ENCODE results near the gene CPVL.

DNA sequence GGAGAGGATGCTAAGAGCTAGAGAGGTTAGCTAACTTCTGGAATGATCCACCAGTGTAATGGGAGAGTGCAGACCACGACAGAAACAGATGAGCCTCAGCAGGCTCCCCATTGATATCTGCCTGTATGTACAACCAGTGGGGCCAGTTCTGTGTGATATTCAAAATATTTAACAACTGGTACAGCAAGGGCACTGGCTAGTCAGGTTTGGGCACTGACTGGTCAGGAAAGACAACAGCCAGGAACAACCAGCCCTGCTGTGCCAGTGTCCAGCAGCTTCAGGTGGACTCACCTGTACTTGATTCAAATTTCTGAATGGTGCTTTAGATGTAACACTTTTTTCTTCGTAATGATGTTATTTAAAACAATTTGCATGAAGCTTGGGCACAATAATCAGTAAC is 182.3 kb downstream of the CPVL start:
- TF ChIP-seq, protein P1, sequence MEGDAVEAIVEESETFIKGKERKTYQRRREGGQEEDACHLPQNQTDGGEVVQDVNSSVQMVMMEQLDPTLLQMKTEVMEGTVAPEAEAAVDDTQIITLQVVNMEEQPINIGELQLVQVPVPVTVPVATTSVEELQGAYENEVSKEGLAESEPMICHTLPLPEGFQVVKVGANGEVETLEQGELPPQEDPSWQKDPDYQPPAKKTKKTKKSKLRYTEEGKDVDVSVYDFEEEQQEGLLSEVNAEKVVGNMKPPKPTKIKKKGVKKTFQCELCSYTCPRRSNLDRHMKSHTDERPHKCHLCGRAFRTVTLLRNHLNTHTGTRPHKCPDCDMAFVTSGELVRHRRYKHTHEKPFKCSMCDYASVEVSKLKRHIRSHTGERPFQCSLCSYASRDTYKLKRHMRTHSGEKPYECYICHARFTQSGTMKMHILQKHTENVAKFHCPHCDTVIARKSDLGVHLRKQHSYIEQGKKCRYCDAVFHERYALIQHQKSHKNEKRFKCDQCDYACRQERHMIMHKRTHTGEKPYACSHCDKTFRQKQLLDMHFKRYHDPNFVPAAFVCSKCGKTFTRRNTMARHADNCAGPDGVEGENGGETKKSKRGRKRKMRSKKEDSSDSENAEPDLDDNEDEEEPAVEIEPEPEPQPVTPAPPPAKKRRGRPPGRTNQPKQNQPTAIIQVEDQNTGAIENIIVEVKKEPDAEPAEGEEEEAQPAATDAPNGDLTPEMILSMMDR (conservative IDR thresholded peaks at IDR 0.05; ENCODE audit: low read depth in 2 of 2): no peak
- no peak for TF ChIP-seq JUNB (IDR thresholded peaks at IDR 0.05; ENCODE audit: unreplicated experiment)
- TF ChIP-seq NANOG (IDR thresholded peaks at IDR 0.05; ENCODE audit: borderline replicate concordance): no peak
- TF ChIP-seq EZH2phosphoT487 (IDR thresholded peaks at IDR 0.05; ENCODE audit: unreplicated experiment): no peak
- TF ChIP-seq, protein P2, sequence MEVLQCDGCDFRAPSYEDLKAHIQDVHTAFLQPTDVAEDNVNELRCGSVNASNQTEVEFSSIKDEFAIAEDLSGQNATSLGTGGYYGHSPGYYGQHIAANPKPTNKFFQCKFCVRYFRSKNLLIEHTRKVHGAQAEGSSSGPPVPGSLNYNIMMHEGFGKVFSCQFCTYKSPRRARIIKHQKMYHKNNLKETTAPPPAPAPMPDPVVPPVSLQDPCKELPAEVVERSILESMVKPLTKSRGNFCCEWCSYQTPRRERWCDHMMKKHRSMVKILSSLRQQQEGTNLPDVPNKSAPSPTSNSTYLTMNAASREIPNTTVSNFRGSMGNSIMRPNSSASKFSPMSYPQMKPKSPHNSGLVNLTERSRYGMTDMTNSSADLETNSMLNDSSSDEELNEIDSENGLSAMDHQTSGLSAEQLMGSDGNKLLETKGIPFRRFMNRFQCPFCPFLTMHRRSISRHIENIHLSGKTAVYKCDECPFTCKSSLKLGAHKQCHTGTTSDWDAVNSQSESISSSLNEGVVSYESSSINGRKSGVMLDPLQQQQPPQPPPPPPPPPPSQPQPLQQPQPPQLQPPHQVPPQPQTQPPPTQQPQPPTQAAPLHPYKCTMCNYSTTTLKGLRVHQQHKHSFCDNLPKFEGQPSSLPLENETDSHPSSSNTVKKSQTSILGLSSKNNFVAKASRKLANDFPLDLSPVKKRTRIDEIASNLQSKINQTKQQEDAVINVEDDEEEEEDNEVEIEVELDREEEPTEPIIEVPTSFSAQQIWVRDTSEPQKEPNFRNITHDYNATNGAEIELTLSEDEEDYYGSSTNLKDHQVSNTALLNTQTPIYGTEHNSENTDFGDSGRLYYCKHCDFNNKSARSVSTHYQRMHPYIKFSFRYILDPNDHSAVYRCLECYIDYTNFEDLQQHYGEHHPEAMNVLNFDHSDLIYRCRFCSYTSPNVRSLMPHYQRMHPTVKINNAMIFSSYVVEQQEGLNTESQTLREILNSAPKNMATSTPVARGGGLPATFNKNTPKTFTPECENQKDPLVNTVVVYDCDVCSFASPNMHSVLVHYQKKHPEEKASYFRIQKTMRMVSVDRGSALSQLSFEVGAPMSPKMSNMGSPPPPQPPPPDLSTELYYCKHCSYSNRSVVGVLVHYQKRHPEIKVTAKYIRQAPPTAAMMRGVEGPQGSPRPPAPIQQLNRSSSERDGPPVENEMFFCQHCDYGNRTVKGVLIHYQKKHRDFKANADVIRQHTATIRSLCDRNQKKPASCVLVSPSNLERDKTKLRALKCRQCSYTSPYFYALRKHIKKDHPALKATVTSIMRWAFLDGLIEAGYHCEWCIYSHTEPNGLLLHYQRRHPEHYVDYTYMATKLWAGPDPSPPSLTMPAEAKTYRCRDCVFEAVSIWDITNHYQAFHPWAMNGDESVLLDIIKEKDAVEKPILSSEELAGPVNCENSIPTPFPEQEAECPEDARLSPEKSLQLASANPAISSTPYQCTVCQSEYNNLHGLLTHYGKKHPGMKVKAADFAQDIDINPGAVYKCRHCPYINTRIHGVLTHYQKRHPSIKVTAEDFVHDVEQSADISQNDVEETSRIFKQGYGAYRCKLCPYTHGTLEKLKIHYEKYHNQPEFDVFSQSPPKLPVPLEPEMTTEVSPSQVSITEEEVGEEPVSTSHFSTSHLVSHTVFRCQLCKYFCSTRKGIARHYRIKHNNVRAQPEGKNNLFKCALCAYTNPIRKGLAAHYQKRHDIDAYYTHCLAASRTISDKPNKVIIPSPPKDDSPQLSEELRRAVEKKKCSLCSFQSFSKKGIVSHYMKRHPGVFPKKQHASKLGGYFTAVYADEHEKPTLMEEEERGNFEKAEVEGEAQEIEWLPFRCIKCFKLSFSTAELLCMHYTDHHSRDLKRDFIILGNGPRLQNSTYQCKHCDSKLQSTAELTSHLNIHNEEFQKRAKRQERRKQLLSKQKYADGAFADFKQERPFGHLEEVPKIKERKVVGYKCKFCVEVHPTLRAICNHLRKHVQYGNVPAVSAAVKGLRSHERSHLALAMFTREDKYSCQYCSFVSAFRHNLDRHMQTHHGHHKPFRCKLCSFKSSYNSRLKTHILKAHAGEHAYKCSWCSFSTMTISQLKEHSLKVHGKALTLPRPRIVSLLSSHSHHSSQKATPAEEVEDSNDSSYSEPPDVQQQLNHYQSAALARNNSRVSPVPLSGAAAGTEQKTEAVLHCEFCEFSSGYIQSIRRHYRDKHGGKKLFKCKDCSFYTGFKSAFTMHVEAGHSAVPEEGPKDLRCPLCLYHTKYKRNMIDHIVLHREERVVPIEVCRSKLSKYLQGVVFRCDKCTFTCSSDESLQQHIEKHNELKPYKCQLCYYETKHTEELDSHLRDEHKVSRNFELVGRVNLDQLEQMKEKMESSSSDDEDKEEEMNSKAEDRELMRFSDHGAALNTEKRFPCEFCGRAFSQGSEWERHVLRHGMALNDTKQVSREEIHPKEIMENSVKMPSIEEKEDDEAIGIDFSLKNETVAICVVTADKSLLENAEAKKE (CRISPR knock-in tag; IDR thresholded peaks at IDR 0.05): no peak
- TF ChIP-seq CREB1 (CRISPR knock-in tag; IDR thresholded peaks at IDR 0.05; ENCODE audit: low read depth): no peak
- no peak for TF ChIP-seq POLR2AphosphoS5 (IDR thresholded peaks at IDR 0.05; ENCODE audit: low read depth)
- no peak for TF ChIP-seq EZH2 (IDR thresholded peaks at IDR 0.05; ENCODE audit: low read depth, unreplicated experiment)
- TF ChIP-seq, protein P3, sequence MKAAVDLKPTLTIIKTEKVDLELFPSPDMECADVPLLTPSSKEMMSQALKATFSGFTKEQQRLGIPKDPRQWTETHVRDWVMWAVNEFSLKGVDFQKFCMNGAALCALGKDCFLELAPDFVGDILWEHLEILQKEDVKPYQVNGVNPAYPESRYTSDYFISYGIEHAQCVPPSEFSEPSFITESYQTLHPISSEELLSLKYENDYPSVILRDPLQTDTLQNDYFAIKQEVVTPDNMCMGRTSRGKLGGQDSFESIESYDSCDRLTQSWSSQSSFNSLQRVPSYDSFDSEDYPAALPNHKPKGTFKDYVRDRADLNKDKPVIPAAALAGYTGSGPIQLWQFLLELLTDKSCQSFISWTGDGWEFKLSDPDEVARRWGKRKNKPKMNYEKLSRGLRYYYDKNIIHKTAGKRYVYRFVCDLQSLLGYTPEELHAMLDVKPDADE (IDR thresholded peaks at IDR 0.05): no peak
- TF ChIP-seq, protein P4, sequence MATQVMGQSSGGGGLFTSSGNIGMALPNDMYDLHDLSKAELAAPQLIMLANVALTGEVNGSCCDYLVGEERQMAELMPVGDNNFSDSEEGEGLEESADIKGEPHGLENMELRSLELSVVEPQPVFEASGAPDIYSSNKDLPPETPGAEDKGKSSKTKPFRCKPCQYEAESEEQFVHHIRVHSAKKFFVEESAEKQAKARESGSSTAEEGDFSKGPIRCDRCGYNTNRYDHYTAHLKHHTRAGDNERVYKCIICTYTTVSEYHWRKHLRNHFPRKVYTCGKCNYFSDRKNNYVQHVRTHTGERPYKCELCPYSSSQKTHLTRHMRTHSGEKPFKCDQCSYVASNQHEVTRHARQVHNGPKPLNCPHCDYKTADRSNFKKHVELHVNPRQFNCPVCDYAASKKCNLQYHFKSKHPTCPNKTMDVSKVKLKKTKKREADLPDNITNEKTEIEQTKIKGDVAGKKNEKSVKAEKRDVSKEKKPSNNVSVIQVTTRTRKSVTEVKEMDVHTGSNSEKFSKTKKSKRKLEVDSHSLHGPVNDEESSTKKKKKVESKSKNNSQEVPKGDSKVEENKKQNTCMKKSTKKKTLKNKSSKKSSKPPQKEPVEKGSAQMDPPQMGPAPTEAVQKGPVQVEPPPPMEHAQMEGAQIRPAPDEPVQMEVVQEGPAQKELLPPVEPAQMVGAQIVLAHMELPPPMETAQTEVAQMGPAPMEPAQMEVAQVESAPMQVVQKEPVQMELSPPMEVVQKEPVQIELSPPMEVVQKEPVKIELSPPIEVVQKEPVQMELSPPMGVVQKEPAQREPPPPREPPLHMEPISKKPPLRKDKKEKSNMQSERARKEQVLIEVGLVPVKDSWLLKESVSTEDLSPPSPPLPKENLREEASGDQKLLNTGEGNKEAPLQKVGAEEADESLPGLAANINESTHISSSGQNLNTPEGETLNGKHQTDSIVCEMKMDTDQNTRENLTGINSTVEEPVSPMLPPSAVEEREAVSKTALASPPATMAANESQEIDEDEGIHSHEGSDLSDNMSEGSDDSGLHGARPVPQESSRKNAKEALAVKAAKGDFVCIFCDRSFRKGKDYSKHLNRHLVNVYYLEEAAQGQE (IDR thresholded peaks at IDR 0.05; ENCODE audit: unreplicated experiment): no peak
- no peak for TF ChIP-seq ZNF114 (CRISPR knock-in tag; IDR thresholded peaks at IDR 0.05)
- no peak for TF ChIP-seq STAT1 (IDR thresholded peaks at IDR 0.05; ENCODE audit: unreplicated experiment)
- TF ChIP-seq ZNF331 (CRISPR knock-in tag; IDR thresholded peaks at IDR 0.05; ENCODE audit: low read depth): no peak
